ENCODE measurements around the gene HASPIN.

The HASPIN gene

GRCh38 chr17:3754458-3755334, 31.0 kb downstream of the HASPIN start:
- in situ Hi-C loops (cut with HindIII; ENCODE audit: low pct_ligation_motif_present, low pct_unique_long_range_greater_than_20kb, low sequenced_read_pairs) = no loop called here
- DNase-seq = peak; percentile 29

- in situ Hi-C loops (cut with HindIII; ENCODE audit: low pct_ligation_motif_present, low pct_unique_long_range_greater_than_20kb, low sequenced_read_pairs) = no loop called here
These were observed 31.8 kb downstream of the HASPIN start for GRCh38 chr17:3755335-3756030.

GRCh38 chr17:3759597-3760216, 36.0 kb downstream of the HASPIN start:
- in situ Hi-C loops (cut with HindIII; ENCODE audit: low pct_ligation_motif_present, low pct_unique_long_range_greater_than_20kb, low sequenced_read_pairs) = no loop called here
- no peak for DNase-seq

More at GRCh38 chr17:3755335-3756030, 31.8 kb downstream of the HASPIN start:
- no peak for DNase-seq

DNA sequence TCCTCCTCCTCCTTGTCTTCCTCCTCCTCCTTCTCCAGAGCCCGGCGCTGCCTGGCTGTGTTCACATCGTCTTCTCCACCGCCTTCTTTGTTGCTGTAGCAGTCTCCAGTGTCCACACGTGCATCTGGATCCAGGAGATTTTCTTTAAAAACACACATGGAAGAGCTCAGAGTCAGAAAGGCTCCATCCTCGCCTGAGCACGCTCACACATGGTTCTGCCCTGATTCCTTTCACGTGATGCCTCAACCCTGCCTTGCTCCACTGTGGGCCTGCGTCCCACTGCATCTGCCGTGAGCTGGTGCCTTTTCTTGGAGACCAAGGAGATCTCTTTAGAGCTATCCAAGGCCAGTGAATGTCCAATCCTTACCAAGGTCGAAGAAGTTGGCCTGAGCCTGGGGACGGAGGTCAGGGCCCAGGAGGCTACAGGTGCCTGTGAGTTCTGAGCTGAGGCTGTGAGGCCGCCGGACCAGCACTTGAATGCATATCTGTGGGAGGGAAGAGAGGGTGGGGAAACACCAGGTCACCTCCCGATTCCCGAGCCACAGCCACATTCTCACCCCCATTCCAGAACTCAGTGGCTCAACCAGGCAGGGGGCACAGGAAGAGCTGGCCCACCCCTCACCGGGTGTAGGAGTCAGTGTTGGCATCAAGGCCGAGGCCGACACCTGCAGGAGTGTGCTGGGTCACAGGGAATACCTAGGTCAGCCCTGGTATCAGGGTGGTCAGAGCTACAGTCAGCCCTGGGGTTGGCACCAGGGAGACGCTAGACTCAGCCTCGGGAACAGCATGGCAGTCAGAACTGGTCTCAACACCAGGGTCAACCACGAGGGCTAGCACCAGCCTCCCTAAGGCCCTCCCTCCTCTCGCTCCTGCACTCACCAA, 37.6 kb downstream of the HASPIN start:
- in situ Hi-C loops (cut with HindIII; ENCODE audit: low pct_ligation_motif_present, low pct_unique_long_range_greater_than_20kb, low sequenced_read_pairs) = no loop called here
- DNase-seq = no peak

DNA sequence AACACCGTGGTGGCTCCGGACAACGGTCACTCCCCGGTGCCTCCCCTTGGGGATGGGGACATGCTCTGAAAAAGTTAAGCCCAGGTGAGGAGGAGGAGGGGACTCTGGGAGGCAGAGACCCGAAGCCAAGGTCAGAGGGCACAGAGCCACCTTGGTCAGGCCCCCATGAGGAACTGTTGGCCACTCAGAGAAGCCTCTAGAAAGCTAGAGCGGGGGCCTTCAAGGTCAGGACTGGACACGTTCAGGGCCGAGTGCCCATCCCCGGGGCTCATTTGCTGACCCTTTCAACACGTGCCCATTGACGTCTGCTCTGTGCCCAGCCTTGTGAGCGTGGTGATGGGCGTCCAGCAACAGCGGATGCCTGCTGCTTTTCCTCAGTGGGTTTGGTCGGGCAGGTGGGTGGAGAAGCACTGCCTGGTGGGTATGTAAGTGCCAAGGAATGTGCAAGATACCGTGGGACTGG, 38.2 kb downstream of the HASPIN start:
- no peak for DNase-seq
- in situ Hi-C loops (cut with HindIII; ENCODE audit: low pct_ligation_motif_present, low pct_unique_long_range_greater_than_20kb, low sequenced_read_pairs) = no loop called here

GRCh38 chr17:3762922-3763776, 39.4 kb downstream of the HASPIN start:
- no peak for DNase-seq

GRCh38 chr17:3763777-3764170, 40.1 kb downstream of the HASPIN start:
- in situ Hi-C loops (cut with HindIII; ENCODE audit: low pct_ligation_motif_present, low pct_unique_long_range_greater_than_20kb, low sequenced_read_pairs) = no loop called here
- no peak for DNase-seq

More at GRCh38 chr17:3762922-3763776, 39.4 kb downstream of the HASPIN start:
- in situ Hi-C loops (cut with HindIII; ENCODE audit: low pct_ligation_motif_present, low pct_unique_long_range_greater_than_20kb, low sequenced_read_pairs) = no loop called here

DNA sequence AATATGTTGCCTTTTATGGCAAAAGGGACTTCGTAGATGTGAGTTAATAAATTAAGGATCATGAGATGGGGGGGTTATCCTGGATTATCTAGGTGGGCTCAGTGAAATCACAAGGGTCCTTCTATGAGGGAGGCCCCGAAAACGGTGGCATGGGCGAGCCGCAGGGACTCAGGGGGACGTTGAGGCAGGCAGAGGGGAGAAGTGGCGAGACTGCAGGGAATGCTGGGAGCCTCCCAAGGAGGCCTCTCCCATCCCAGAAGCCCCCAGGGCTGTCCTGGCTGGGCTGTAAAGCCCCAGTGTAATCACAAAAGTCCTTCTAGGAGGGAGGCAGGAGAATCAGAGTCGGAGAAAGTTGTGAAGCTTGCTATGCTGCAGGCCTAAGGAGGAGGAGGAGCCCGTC, 42.3 kb downstream of the HASPIN start:
- no peak for DNase-seq

GRCh38 chr17:3766779-3767178, 43.1 kb downstream of the HASPIN start:
- no peak for DNase-seq
- in situ Hi-C loops (cut with HindIII; ENCODE audit: low pct_ligation_motif_present, low pct_unique_long_range_greater_than_20kb, low sequenced_read_pairs) = no loop called here

More for the DNA sequence above, 42.3 kb downstream of the HASPIN start:
- in situ Hi-C loops (cut with HindIII; ENCODE audit: low pct_ligation_motif_present, low pct_unique_long_range_greater_than_20kb, low sequenced_read_pairs) = no loop called here

- in situ Hi-C loops (cut with HindIII; ENCODE audit: low pct_ligation_motif_present, low pct_unique_long_range_greater_than_20kb, low sequenced_read_pairs) = no loop called here
- DNase-seq = no peak
These were observed 44.6 kb downstream of the HASPIN start for GRCh38 chr17:3768341-3768740.

DNA sequence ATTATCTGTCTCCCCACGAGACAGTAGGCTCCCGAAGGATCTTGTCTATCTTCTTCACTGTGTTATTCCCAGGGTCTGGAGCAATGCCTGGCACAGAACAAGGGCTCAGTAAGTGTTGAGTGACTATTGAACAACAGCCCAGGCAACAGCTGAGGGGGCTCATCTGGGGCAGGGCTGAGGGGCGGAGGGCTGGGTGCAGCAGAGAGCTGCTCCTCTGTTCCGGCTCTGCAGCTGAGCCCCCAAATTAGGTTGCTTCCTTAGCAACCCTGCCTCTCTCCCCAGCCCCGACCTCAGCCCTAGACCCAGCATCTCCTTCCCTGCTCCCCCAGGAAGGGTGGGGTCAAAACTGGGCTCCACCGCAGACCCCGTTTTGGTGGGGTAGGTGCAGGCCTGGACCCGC, 45.1 kb downstream of the HASPIN start:
- in situ Hi-C loops (cut with HindIII; ENCODE audit: low pct_ligation_motif_present, low pct_unique_long_range_greater_than_20kb, low sequenced_read_pairs) = no loop called here
- DNase-seq = no peak

- in situ Hi-C loops (cut with HindIII; ENCODE audit: low pct_ligation_motif_present, low pct_unique_long_range_greater_than_20kb, low sequenced_read_pairs) = no loop called here
- DNase-seq = no peak
These were observed 46.8 kb downstream of the HASPIN start for GRCh38 chr17:3770466-3770865.

DNA sequence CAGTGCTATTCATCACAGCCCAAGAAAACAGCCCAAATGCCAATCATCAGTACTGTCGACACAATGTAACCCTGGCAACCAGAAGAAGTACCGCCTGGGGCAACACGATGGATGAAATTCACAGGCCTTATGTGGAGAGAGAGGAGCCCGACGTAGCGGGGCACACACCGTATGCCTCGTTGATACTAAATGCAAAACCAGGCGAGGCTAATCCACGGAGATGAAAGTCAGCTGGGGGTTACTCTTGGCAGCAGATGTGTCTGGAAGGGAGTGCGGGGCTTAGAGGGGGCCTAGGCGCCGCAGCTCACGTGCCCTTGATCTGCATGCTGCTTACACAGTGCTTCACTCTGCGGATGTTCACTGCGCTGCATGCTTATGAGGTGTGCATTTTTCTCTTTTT, 47.4 kb downstream of the HASPIN start:
- in situ Hi-C loops (cut with HindIII; ENCODE audit: low pct_ligation_motif_present, low pct_unique_long_range_greater_than_20kb, low sequenced_read_pairs) = no loop called here
- no peak for DNase-seq

GRCh38 chr17:3772764-3773163, 49.1 kb downstream of the HASPIN start:
- DNase-seq = no peak
- in situ Hi-C loops (cut with HindIII; ENCODE audit: low pct_ligation_motif_present, low pct_unique_long_range_greater_than_20kb, low sequenced_read_pairs) = no loop called here

- in situ Hi-C loops (cut with HindIII; ENCODE audit: low pct_ligation_motif_present, low pct_unique_long_range_greater_than_20kb, low sequenced_read_pairs) = no loop called here
- DNase-seq = peak; percentile 54
These were observed 49.8 kb downstream of the HASPIN start for GRCh38 chr17:3773511-3773910.

- DNase-seq = no peak
- in situ Hi-C loops (cut with HindIII; ENCODE audit: low pct_ligation_motif_present, low pct_unique_long_range_greater_than_20kb, low sequenced_read_pairs) = no loop called here
These were observed 50.3 kb downstream of the HASPIN start for GRCh38 chr17:3773966-3774365.
